SK-N-SH treated with all-trans-retinoic acid at 6 μM for 48 hours (cell line): ENCODE data around the gene SCRT2.

Experiments used
- ATAC-seq: fragments of 200-7000 bp; cut with Tn5 transposase; 3 replicates; pipeline ENCODE4 v1.9.1; 2020; ENCODE audit warnings: mild to moderate bottlenecking, moderate library complexity
- ARNTL ChIP-seq: fragments of 450-650 bp; formaldehyde crosslinking; IDR thresholded peaks from 2 replicates; pipeline ENCODE4 v1.5.0; 2020; ENCODE audit warnings: low read depth, mild to moderate bottlenecking, moderate library complexity, borderline replicate concordance
- BACH2 ChIP-seq: fragments of 250-450 bp; sonication (Bioruptor Pico); IDR thresholded peaks from 2 replicates; pipeline ENCODE4 v1.9.0; 2021; ENCODE audit warnings: mild to moderate bottlenecking, borderline replicate concordance
- CSDC2 ChIP-seq: fragments of 250-450 bp; sonication (Bioruptor Pico); IDR thresholded peaks from 2 replicates; pipeline ENCODE4 v1.5.0; 2020; ENCODE audit warnings: mild to moderate bottlenecking, moderate library complexity
- CSRNP3 ChIP-seq: fragments of 250-450 bp; sonication (Bioruptor Pico); IDR thresholded peaks from 2 replicates; pipeline ENCODE4 v1.5.1; 2021; ENCODE audit warnings: mild to moderate bottlenecking, moderate library complexity
- GLIS3 ChIP-seq: fragments of 250-450 bp; sonication (Bioruptor Pico); IDR thresholded peaks from 2 replicates; pipeline ENCODE4 v1.5.0; 2020; ENCODE audit warnings: mild to moderate bottlenecking, moderate library complexity
- ISL1 ChIP-seq: fragments of 250-450 bp; sonication (Bioruptor Pico); IDR thresholded peaks from 2 replicates; pipeline ENCODE4 v2.1.2; 2022; ENCODE audit warnings: mild to moderate bottlenecking, moderate library complexity
- OSR1 ChIP-seq: fragments of 250-450 bp; sonication (Bioruptor Pico); IDR thresholded peaks from 2 replicates; pipeline ENCODE4 v1.8.0; 2022; ENCODE audit warnings: moderate library complexity, mild to moderate bottlenecking, inconsistent platforms
- PATZ1 ChIP-seq: fragments of 250-450 bp; sonication (Bioruptor Pico); IDR thresholded peaks from 2 replicates; pipeline ENCODE4 v1.8.0; 2020; ENCODE audit warnings: mild to moderate bottlenecking, moderate library complexity, borderline replicate concordance
- POU6F1 ChIP-seq: fragments of 250-450 bp; sonication (Bioruptor Pico); IDR thresholded peaks from 2 replicates; pipeline ENCODE4 v1.8.0; 2021; ENCODE audit warnings: low read depth, mild to moderate bottlenecking, moderate library complexity, borderline replicate concordance
- RARB ChIP-seq: fragments of 250-450 bp; sonication (Bioruptor Pico); IDR thresholded peaks from 2 replicates; pipeline ENCODE4 v1.8.0; 2021; ENCODE audit warnings: mild to moderate bottlenecking, moderate library complexity
- SNAI2 ChIP-seq: fragments of 250-450 bp; sonication (Bioruptor Pico); IDR thresholded peaks from 2 replicates; pipeline ENCODE4 v1.5.0; 2020; ENCODE audit warnings: mild to moderate bottlenecking, moderate library complexity
- TCF4 ChIP-seq: fragments of 250-450 bp; sonication (Bioruptor Pico); IDR thresholded peaks from 2 replicates; pipeline ENCODE4 v1.8.0; 2021; ENCODE audit warnings: mild to moderate bottlenecking, moderate library complexity, borderline replicate concordance
- TOX ChIP-seq: fragments of 250-450 bp; sonication (Bioruptor Pico); IDR thresholded peaks from 2 replicates; pipeline ENCODE4 v1.8.0; 2021; ENCODE audit warnings: mild to moderate bottlenecking, moderate library complexity, borderline replicate concordance
- TSHZ2 ChIP-seq: fragments of 250-450 bp; sonication (Bioruptor Pico); IDR thresholded peaks from 2 replicates; pipeline ENCODE4 v1.5.0; 2020; ENCODE audit warnings: mild to moderate bottlenecking, moderate library complexity
- ZFP3 ChIP-seq: fragments of 250-450 bp; sonication (Bioruptor Pico); IDR thresholded peaks from 2 replicates; pipeline ENCODE4 v1.5.0; 2020; ENCODE audit warnings: mild to moderate bottlenecking, moderate library complexity
- ZFP30 ChIP-seq: fragments of 450-650 bp; formaldehyde crosslinking; IDR thresholded peaks from 2 replicates; pipeline ENCODE4 v1.5.0; 2022; ENCODE audit warnings: mild to moderate bottlenecking, moderate library complexity
- ZNF565 ChIP-seq: fragments of 450-650 bp; formaldehyde crosslinking; conservative IDR thresholded peaks from 2 replicates; pipeline ENCODE4 v1.5.0; 2020; ENCODE audit warnings: low read depth, mild to moderate bottlenecking, moderate library complexity
- ZNF70 ChIP-seq: fragments of 450-650 bp; formaldehyde crosslinking; IDR thresholded peaks from 2 replicates; pipeline ENCODE4 v1.5.0; 2020; ENCODE audit warnings: mild to moderate bottlenecking, moderate library complexity
- ZNF8 ChIP-seq: fragments of 450-650 bp; formaldehyde crosslinking; IDR thresholded peaks from 2 replicates; pipeline ENCODE4 v1.5.0; 2020; ENCODE audit warnings: mild to moderate bottlenecking, moderate library complexity

The SCRT2 gene

GRCh38 chr20:689348-689747 is 13.7 kb upstream of the SCRT2 start:
- no peak for ATAC-seq
- TF ChIP-seq ZNF565 (CRISPR knock-in tag) (no peak), TSHZ2 (CRISPR knock-in tag) (no peak), TCF4 (CRISPR knock-in tag) (no peak), ZFP3 (no peak), SNAI2 (no peak), BACH2 (CRISPR knock-in tag) (no peak), POU6F1 (CRISPR knock-in tag) (no peak), ISL1 (CRISPR knock-in tag) (no peak), ZFP30 (CRISPR knock-in tag) (no peak), PATZ1 (CRISPR knock-in tag) (no peak), TOX (CRISPR knock-in tag) (no peak), ARNTL (no peak), ZNF70 (no peak), ZNF8 (CRISPR knock-in tag) (no peak), CSRNP3 (CRISPR knock-in tag) (no peak), OSR1 (CRISPR knock-in tag) (no peak)

GRCh38 chr20:688809-689212 is 13.2 kb upstream of the SCRT2 start:
- ATAC-seq = no peak
- TF ChIP-seq POU6F1 (CRISPR knock-in tag) = no peak
- no peak for TF ChIP-seq ZNF8 (CRISPR knock-in tag)
- TF ChIP-seq CSDC2 (CRISPR knock-in tag) = no peak
- no peak for TF ChIP-seq ZNF565 (CRISPR knock-in tag)
- TF ChIP-seq RARB = no peak
- TF ChIP-seq CSRNP3 (CRISPR knock-in tag) = no peak
- TF ChIP-seq ISL1 (CRISPR knock-in tag) = no peak
- TF ChIP-seq SNAI2 = no peak
- TF ChIP-seq, all 23 proteins: peak for 0

GRCh38 chr20:687468-688203 is 12.0 kb upstream of the SCRT2 start:
- ATAC-seq = no peak

More at GRCh38 chr20:687468-688203, 12.0 kb upstream of the SCRT2 start:
- TF ChIP-seq ZNF70 = peak; percentile 59; the same call in 1 of the 2 replicates
- no peak for TF ChIP-seq GLIS3 (CRISPR knock-in tag)
